GM18867 (cell line): ENCODE data around the gene RAPH1.
"Not testable (repeated sequence)": the region's sequence is repeated elsewhere in the genome, so short reads cannot be mapped to it uniquely, and the experiment has no call there.

Experiments
- ATAC-seq: cut with Tn5 transposase; IDR thresholded peaks from one replicate; pipeline ENCODE4 v1.9.1; 2021; ENCODE audit warnings: mild to moderate bottlenecking, moderate library complexity; ENCODE audit not compliant: unreplicated experiment

The RAPH1 gene

GRCh38 chr2:203549406-203549805 lies 14.3 kb upstream of the RAPH1 start:
- no peak for ATAC-seq

- no peak for ATAC-seq
Observed at GRCh38 chr2:203548887-203549286, 13.8 kb upstream of the RAPH1 start.

- no peak for ATAC-seq
Observed at GRCh38 chr2:203547356-203547755, 12.3 kb upstream of the RAPH1 start.

GRCh38 chr2:203544402-203544801 lies 9.3 kb upstream of the RAPH1 start:
- ATAC-seq = no peak

GRCh38 chr2:203543898-203544328 lies 8.8 kb upstream of the RAPH1 start:
- no peak for ATAC-seq

- not testable (repeated sequence) for ATAC-seq
Observed at GRCh38 chr2:203540598-203540997, 5.5 kb upstream of the RAPH1 start.

GRCh38 chr2:203538237-203538636 lies 3.1 kb upstream of the RAPH1 start:
- not testable (repeated sequence) for ATAC-seq

GRCh38 chr2:203536586-203536951 lies 1.5 kb upstream of the RAPH1 start:
- ATAC-seq = not testable (repeated sequence)

- ATAC-seq = no peak
Observed at GRCh38 chr2:203535784-203536585, 884 bp upstream of the RAPH1 start.

GRCh38 chr2:203534621-203535077 lies 452 bp downstream of the RAPH1 start:
- ATAC-seq = peak; percentile 31

- no peak for ATAC-seq
Observed at GRCh38 chr2:203533676-203534591, 1.2 kb downstream of the RAPH1 start.

GRCh38 chr2:203532957-203533658 lies 2.0 kb downstream of the RAPH1 start:
- no peak for ATAC-seq

- no peak for ATAC-seq
Observed at GRCh38 chr2:203527719-203528118, 7.4 kb downstream of the RAPH1 start.

GRCh38 chr2:203513268-203513667 lies 21.8 kb downstream of the RAPH1 start:
- ATAC-seq = not testable (repeated sequence)

- no peak for ATAC-seq
Observed at GRCh38 chr2:203510941-203511305, 24.2 kb downstream of the RAPH1 start.

GRCh38 chr2:203510256-203510940 lies 24.7 kb downstream of the RAPH1 start:
- no peak for ATAC-seq

- ATAC-seq = not testable (repeated sequence)
Observed at GRCh38 chr2:203503460-203503859, 31.6 kb downstream of the RAPH1 start.

- ATAC-seq = no peak
Observed at GRCh38 chr2:203501873-203502272, 33.2 kb downstream of the RAPH1 start.

- ATAC-seq = no peak
Observed at GRCh38 chr2:203500951-203501350, 34.1 kb downstream of the RAPH1 start.

- ATAC-seq = no peak
Observed at GRCh38 chr2:203500297-203500696, 34.8 kb downstream of the RAPH1 start.

GRCh38 chr2:203498161-203498560 lies 36.9 kb downstream of the RAPH1 start:
- ATAC-seq = no peak
